ENCODE results near the gene E2F6. TPM values are rescaled to one million over a fixed set of nuclear protein-coding genes. Genes with fewer than 3 reads are reported as not detected.

Gene E2F6
- total RNA-seq, 4 donors from 2014 or later: 17.2 to 30.2 (median 22.9) TPM

DNA sequence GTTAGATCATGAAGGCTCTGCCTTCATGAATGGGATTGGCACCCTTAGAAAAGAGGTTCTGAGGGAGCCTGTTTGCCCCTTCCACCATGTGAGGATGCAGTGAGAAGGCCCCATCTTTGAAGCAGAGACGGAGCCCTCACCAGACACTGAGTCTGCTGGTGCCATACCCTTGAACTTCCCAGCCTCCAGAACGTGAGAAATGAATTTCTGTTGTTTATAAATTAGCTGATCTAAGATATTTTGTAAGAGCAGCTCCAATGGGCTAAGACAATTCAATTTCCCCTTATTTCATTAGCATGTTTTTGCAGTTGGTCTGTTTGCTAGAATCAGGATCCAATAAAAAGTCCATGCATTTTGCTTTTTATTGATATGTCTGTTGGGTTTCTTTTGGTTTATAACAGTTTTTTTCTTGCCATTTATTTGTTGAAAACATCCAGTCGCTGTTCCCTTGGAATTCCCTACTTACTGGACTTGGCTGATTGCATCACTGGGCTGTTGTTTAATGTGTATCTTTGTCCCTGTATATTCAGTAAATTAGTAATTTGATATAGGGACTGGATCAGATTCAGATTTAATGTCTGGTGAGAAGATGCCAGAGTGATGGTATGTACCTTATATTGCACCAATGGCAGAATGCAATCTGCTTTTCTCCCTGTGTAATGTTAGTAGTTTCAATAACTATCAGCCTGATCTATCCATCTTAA, 43.8 kb upstream of the E2F6 start:
- TF ChIP-seq, protein P1, sequence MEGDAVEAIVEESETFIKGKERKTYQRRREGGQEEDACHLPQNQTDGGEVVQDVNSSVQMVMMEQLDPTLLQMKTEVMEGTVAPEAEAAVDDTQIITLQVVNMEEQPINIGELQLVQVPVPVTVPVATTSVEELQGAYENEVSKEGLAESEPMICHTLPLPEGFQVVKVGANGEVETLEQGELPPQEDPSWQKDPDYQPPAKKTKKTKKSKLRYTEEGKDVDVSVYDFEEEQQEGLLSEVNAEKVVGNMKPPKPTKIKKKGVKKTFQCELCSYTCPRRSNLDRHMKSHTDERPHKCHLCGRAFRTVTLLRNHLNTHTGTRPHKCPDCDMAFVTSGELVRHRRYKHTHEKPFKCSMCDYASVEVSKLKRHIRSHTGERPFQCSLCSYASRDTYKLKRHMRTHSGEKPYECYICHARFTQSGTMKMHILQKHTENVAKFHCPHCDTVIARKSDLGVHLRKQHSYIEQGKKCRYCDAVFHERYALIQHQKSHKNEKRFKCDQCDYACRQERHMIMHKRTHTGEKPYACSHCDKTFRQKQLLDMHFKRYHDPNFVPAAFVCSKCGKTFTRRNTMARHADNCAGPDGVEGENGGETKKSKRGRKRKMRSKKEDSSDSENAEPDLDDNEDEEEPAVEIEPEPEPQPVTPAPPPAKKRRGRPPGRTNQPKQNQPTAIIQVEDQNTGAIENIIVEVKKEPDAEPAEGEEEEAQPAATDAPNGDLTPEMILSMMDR (IDR thresholded peaks at IDR 0.05; ENCODE audit: low read depth): no peak

DNA sequence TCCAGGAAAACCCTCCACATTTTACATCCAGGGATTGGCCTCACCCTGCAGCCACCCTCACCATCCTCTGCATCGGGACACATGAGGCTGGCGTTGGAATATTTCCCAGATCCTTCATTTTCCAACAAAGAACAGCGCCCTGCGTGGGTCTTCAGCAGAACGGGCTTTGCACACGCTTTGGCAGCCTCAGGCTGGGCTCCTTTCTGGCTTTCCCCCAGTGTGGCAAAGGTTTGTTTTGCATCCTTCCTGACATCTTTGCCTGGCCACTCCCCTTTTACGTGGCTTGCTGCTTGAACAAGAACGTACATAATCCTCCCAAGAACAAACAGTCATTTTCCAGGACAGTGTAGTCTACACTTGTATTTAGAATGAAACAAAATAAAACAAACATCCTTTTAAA, 42.3 kb upstream of the E2F6 start:
- TF ChIP-seq, protein P1 (IDR thresholded peaks at IDR 0.05; ENCODE audit: low read depth): no peak

DNA sequence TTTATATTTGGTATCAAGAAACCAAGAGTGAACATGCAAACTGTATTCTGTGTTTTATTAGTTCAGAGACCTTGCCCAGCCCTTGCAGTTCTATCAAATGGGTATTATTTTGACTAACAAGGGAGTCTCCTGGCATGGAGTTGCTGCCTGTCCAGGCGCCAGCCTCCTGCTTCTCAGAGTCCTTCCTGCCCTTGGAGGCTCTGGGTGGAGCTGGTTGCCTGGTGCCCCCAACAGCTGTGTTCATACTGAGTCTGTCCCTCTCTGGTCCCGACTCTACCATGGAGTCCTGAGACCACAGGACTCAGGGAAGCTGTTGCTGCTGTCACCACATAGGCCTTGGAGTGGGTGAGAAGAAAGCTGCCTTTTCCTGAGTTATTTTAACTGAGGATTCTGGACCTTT, 41.6 kb upstream of the E2F6 start:
- TF ChIP-seq, protein P1 (IDR thresholded peaks at IDR 0.05; ENCODE audit: low read depth): no peak

DNA sequence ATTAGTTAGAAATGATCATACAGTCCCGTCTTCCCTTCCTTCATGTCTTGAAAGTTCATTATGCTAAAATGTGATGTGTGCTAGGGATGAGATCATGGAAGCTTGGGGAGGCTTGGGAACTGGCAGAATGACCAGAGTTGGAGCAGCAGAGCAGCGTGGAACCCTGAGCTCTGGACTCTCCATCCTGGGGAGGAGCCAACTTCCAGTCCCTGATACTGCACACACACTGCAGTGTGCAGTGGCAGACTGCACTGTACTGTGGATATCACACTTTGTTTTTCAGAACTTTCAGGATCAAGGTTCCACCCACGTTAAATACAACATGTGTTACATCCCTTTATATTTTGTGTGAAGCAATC, 40.6 kb upstream of the E2F6 start:
- TF ChIP-seq, protein P1 (IDR thresholded peaks at IDR 0.05; ENCODE audit: low read depth): no peak

DNA sequence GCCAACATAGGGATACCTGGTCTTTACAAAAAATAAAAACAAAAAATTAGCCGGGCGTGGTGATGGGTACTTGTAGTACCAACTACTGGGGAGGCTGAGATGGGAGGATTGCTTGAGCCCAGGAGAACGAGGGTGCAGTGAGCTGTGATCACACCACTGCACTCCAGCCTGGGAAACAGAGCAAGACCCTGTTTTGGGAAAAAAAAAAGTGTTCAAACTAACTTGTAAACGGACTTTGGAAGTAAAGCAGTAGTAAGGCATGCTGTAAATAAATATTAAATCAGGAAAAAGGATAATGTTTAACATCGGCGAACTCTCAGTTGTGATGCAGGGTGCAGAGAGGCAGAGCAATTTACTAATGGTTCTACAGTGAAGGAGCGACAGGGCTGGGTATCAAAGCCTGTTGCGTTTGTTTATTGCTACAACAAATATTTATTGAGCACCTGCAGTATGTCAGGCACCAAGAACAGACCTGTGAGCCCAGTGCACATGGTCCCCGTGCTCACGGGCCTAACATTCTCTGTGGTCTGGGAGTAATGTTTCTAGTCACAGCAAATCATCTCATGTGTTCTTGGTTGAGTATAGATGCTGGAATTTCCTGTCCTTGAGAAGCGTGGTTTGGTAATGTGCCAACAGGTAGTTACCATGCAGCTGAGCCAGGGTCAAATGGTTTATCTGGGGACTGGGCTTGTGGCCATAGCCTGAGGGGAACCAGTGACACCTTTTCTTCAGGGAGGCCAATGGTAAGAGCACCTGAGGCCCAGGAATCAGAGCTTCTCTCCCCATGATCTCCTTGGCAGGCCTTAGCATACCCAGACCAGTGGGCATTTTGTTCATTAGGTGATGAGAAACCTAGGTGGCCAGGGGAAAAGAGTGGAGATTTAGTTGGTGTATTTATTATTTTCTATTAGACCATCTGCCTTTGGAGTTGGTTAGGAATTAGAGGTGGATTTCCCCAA, 40.0 kb upstream of the E2F6 start:
- TF ChIP-seq, protein P1 (IDR thresholded peaks at IDR 0.05; ENCODE audit: low read depth): no peak

DNA sequence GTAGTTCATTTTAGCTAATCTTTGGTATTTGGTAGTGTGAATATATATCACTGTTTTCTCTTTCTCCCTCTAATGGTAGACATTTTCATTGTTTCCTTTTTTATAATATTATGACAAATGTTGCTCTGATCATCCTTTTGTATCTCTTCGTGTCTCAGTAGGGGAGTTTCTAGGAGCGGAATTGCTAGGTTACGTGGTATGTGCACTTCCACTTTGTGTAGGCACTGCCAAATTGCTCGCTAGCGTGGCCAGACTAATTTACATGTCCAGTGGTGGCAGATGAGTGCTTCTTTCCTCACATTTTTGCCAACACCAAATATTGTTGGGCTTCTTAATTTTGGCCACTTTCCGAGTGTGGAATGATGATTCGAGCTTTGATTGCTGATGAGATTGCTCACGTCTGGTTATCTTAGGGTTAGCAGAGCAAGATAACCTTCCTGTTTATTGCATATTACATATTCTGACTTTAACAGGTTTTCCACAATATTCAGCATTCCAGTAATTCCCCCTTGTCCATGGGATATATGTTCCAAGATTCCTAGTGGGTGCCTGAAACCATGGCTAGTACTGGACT, 37.5 kb upstream of the E2F6 start:
- TF ChIP-seq, protein P1 (IDR thresholded peaks at IDR 0.05; ENCODE audit: low read depth): no peak

DNA sequence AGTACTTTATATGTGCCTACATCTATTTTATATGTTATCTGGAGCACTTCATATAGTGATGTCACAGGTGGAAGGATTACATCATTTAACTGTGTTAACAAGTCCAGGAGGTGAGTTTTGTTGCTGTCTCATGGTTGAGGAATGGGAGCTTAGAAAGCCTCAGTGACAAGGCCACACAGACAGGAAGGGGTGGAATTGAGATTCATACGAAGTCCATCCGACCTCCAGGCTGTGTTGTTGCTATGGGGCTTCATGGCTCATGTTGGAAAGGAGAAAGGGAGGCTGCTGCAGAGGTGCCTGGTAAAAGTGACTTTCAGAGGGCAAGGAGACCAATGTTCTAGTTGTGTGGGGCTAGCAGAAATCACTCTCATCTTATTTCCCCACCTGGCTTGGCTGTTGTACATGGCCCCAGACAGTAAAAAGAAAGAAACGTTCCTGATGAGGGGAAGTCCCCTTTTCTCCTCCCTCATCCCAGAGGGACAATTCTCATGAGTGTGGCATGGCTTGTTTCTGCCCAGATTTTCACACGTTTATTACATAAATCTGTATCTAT, 36.9 kb upstream of the E2F6 start:
- TF ChIP-seq, protein P1 (IDR thresholded peaks at IDR 0.05; ENCODE audit: low read depth): no peak

All from subcutaneous adipose tissue (tissue), 4 donors.